Erythroblast (primary cell): ENCODE measurements around the gene MRPL12.

ENCODE experiments used
- GATA1 ChIP-seq: IDR thresholded peaks from 2 replicates; pipeline ENCODE4 v1.6.1; 2011; ENCODE audit warnings: low read depth, mild to moderate bottlenecking, control low read depth, low read length, moderate library complexity
- POLR2A ChIP-seq: IDR thresholded peaks from 2 replicates; pipeline ENCODE4 v1.6.1; 2011; ENCODE audit warnings: mild to moderate bottlenecking, low read length

GRCh38 chr17:81712468-81713003 is 9.4 kb downstream of the MRPL12 start:
- TF ChIP-seq POLR2A: no peak
- TF ChIP-seq GATA1: no peak
